DMS53 treated with DMSO at 0.1 percent for 48 hours (cell line): ENCODE results near the gene SHROOM2.

ENCODE experiments used
- DNase-seq: peaks from one replicate; lab custom pipeline; 2025; ENCODE audit not compliant: unreplicated experiment; lab: John Stamatoyannopoulos, UW

SHROOM2 gene

DNA sequence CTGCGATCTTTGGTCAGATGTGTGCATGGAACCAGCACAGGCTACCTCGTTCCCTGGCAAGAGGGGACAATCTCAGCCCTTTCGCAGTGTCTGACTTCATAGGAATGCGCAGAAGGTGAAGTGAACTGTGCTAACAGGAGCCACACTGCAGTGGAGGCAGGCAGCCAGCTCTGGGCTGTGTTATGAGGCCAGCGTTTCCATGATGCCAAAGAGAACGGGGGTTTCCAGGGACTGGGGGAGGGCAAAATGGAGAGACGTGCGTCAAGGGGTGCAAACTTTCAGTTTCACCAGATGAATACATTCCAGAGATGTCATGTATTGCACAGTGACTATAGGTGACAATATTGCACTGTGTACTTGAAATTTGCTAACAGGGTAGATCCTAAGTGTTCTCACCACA, 211.3 kb downstream of the SHROOM2 start:
- DNase-seq: no peak
